Measurements from ENCODE around the gene RMDN3.
A peak's percentile ranks its signal among the peaks of the same experiment; 100 is the strongest.

RMDN3 gene

DNA sequence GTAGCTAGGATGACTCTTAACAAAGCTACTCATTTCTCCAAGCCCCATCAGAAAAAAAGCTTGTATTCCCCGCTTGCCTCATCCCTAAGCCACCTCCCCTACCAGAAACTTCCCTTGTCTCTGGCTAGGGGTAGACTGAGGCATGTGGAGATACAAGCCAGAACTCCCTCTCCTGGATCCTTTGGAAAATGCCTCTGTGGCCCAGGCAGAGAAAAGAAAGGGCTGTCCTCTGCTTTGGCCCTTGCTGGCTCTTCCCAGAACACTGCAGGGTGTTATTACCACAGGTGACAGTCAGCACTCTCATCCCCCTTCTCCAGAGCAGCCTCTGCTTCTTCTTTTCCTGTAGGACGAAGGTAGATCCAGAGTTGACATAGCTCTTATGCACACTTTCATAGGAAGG lies 15.2 kb downstream of the RMDN3 start:
- H3K27ac ChIP-seq = peak overlapping the region; percentile 44
- TF ChIP-seq, protein P1, sequence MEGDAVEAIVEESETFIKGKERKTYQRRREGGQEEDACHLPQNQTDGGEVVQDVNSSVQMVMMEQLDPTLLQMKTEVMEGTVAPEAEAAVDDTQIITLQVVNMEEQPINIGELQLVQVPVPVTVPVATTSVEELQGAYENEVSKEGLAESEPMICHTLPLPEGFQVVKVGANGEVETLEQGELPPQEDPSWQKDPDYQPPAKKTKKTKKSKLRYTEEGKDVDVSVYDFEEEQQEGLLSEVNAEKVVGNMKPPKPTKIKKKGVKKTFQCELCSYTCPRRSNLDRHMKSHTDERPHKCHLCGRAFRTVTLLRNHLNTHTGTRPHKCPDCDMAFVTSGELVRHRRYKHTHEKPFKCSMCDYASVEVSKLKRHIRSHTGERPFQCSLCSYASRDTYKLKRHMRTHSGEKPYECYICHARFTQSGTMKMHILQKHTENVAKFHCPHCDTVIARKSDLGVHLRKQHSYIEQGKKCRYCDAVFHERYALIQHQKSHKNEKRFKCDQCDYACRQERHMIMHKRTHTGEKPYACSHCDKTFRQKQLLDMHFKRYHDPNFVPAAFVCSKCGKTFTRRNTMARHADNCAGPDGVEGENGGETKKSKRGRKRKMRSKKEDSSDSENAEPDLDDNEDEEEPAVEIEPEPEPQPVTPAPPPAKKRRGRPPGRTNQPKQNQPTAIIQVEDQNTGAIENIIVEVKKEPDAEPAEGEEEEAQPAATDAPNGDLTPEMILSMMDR (conservative IDR thresholded peaks at IDR 0.05; ENCODE audit: low read depth) = no peak
- ChIA-PET CTCF (interaction anchor here (0.7 to 0.8 kb wide), 4 partner anchors 9 to 476 kb away, joined by 3 read pairs; no protein-coding TSS in a partner anchor), POLR2A (ENCODE audit: low non-redundant PET) (no interaction called here)
- no peak for DNase-seq (ENCODE audit: low spot score)

DNA sequence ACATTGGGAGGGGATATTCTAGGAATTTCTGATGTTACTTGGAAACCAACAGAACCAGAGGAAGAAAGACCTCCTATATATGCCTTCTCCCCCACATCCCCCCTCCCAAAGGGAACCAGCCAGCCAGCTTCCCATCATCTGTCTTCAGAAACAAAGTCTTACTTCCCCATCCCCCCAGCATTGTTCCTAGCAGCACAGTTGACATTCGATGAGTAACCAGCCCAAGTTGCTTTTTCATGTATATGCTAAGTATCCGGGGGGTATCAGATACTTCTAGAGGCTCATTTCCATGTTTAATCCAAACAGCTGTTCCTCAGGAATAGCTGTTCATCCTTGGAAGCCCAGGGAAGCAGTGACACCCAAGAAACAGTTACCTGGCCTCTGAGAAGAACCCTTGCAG lies 16.0 kb downstream of the RMDN3 start:
- ChIA-PET POLR2A (ENCODE audit: low non-redundant PET) (interaction anchor here (0.7 kb wide), 1 partner anchor 26 kb away, joined by 3 read pairs; no protein-coding TSS in a partner anchor), CTCF (interaction anchor here (0.7 to 0.8 kb wide), 3 partner anchors 8 to 477 kb away, joined by 3 read pairs; no protein-coding TSS in a partner anchor)
- no peak overlapping the region for H3K27ac ChIP-seq
- TF ChIP-seq, protein P1 (conservative IDR thresholded peaks at IDR 0.05; ENCODE audit: low read depth) = no peak
- DNase-seq (ENCODE audit: low spot score) = no peak

DNA sequence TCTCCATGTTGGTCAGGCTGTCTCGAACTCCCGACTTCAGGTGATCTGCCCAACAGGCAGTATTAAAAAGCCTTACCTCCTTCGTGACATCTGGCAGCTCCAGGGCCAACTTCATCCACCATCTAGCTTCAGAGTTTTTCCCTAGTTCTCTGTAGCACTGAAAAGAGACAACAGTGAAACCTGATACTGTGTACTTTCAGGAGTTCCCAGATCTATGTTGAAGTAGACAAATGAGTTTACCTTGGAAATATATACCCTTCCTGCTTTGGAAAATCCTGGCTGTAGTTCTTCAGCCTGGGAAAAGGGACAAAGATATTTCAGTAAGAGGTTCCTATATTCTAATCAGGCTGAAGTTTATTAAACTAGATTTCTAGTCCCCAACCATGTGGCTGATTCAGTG lies 18.0 kb downstream of the RMDN3 start:
- DNase-seq (ENCODE audit: low spot score) = no peak
- TF ChIP-seq, protein P1 (conservative IDR thresholded peaks at IDR 0.05; ENCODE audit: low read depth) = no peak
- CTCF ChIA-PET = no interaction called here
- POLR2A ChIA-PET (ENCODE audit: low non-redundant PET) = no interaction called here
- H3K27ac ChIP-seq = 0 out of 2 replicates have a peak overlapping the region, but pooled peaks have one; percentile 20

DNA sequence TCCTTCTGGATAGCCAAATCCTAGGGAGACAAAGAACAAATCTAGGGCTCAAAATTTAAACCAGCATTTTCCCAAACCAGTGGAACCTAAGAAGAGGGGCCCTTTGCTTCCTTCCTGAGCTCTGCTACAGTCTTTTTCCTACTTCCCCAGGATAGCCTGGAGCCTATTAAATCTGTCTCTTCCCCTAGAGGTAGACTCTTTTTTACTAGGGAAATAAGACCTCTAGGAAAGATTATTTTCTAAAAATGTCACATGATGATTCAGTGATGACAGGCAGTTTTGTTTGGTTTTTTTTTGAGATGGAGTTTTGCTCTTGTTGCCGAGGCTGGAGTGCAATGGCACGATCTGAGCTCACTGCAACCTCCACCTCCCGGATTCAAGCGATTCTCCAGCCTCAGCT lies 18.5 kb downstream of the RMDN3 start:
- POLR2A ChIA-PET (ENCODE audit: low non-redundant PET) = no interaction called here
- CTCF ChIA-PET = no interaction called here
- TF ChIP-seq, protein P1 (conservative IDR thresholded peaks at IDR 0.05; ENCODE audit: low read depth) = no peak
- 0 out of 2 replicates have a peak overlapping the region, but pooled peaks have one; percentile 20 for H3K27ac ChIP-seq
- DNase-seq (ENCODE audit: low spot score) = no peak

DNA sequence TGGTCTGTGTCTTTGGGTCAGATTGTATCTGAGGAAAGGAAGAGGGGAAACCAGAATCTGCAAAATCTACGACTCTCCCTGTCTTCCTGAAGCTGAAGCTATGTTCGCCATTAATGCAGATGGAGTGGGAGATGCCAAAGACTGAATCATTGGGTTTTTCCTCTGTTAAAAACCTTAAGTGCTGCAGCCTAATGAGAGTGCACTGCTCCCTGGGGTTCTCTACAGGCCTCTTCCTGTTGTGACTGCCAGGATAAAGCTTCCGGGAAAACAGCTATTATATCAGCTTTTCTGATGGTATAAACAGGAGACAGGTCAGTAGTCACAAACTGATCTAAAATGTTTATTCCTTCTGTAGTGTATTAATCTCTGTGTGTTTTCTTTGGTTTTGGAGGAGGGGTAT lies 24.0 kb downstream of the RMDN3 start:
- H3K27ac ChIP-seq = no peak overlapping the region
- CTCF ChIA-PET = interaction anchor here (1.0 kb wide), 1 partner anchor 9 kb away, joined by 3 read pairs; no protein-coding TSS in a partner anchor
- DNase-seq (ENCODE audit: low spot score) = no peak
- POLR2A ChIA-PET (ENCODE audit: low non-redundant PET) = no interaction called here
- TF ChIP-seq, protein P1 (conservative IDR thresholded peaks at IDR 0.05; ENCODE audit: low read depth) = no peak

DNA sequence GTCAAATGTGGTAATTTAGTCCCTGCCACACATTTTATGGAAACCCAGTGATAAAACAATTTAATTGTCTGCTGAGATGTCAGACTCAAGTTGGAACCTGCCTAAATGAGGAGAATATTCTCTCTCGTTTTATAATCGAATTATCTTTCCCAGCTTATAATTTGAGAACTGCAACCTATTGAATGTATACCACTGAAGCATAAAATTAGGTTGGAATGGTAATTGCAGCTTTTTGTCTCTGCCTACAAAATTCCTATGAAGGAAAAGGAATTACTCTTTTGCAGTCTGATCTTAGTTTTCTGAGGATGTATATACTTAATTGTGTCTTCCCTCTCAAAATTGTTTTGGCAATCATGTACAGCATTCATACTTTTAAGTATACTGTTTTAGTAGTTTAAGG lies 31.1 kb downstream of the RMDN3 start:
- TF ChIP-seq, protein P1 (conservative IDR thresholded peaks at IDR 0.05; ENCODE audit: low read depth) = no peak
- ChIA-PET CTCF (interaction anchor here (0.6 kb wide), 1 partner anchor 59 kb away, joined by 3 read pairs; no protein-coding TSS in a partner anchor), POLR2A (ENCODE audit: low non-redundant PET) (no interaction called here)
- no peak overlapping the region for H3K27ac ChIP-seq
- DNase-seq (ENCODE audit: low spot score) = no peak

Measured in RWPE1 (cell line).